ENCODE results near the gene TGFB1.

GRCh38 chr19:41335467-41335866, 18.3 kb downstream of the TGFB1 start:
- no peak for TF ChIP-seq ZNF274 (IDR thresholded peaks at IDR 0.05; ENCODE audit: low read depth, low read length)
- no peak for TF ChIP-seq SUZ12 (IDR thresholded peaks at IDR 0.05; ENCODE audit: extremely low read depth, insufficient read depth, insufficient read length)
- TF ChIP-seq YY1 (IDR thresholded peaks at IDR 0.05; ENCODE audit: insufficient read depth, insufficient read length): no peak

Measured in NT2/D1 (cell line).